ENCODE results near the gene SLC35E4.
"Not testable (repeated sequence)": the region's sequence is repeated elsewhere in the genome, so short reads cannot be mapped to it uniquely, and the experiment has no call there.

Gene SLC35E4

DNA sequence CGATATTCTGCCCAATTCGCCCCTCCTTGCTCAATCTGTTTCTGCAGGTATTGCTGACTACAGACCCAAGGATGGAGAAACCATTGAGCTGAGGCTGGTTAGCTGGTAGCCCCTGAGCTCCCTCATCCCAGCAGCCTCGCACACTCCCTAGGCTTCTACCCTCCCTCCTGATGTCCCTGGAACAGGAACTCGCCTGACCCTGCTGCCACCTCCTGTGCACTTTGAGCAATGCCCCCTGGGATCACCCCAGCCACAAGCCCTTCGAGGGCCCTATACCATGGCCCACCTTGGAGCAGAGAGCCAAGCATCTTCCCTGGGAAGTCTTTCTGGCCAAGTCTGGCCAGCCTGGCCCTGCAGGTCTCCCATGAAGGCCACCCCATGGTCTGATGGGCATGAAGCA is 9.2 kb upstream of the SLC35E4 start:
- no peaks in the 10 kb centered on the region for H3K27me3 ChIP-seq (ENCODE audit: insufficient read depth, low read depth)
- TF ChIP-seq, protein P1, sequence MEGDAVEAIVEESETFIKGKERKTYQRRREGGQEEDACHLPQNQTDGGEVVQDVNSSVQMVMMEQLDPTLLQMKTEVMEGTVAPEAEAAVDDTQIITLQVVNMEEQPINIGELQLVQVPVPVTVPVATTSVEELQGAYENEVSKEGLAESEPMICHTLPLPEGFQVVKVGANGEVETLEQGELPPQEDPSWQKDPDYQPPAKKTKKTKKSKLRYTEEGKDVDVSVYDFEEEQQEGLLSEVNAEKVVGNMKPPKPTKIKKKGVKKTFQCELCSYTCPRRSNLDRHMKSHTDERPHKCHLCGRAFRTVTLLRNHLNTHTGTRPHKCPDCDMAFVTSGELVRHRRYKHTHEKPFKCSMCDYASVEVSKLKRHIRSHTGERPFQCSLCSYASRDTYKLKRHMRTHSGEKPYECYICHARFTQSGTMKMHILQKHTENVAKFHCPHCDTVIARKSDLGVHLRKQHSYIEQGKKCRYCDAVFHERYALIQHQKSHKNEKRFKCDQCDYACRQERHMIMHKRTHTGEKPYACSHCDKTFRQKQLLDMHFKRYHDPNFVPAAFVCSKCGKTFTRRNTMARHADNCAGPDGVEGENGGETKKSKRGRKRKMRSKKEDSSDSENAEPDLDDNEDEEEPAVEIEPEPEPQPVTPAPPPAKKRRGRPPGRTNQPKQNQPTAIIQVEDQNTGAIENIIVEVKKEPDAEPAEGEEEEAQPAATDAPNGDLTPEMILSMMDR (conservative IDR thresholded peaks at IDR 0.05; ENCODE audit: low read depth, low read length): no peak
- H3K27ac ChIP-seq: no peak overlapping the region
- no peaks in the 10 kb centered on the region for H4K20me1 ChIP-seq (ENCODE audit: insufficient read depth)
- no peak overlapping the region for H3K4me2 ChIP-seq
- H2AFZ ChIP-seq (ENCODE audit: low read depth): no peak overlapping the region
- no peak overlapping the region for H3K4me3 ChIP-seq (IDR thresholded peaks at IDR 0.05; ENCODE audit: insufficient read depth, low read depth, low read length)
- H3K79me2 ChIP-seq (ENCODE audit: insufficient read depth, low read depth): no peaks in the 10 kb centered on the region
- no peaks in the 10 kb centered on the region for H3K36me3 ChIP-seq (ENCODE audit: insufficient read depth)
- no peak overlapping the region for H3K9ac ChIP-seq
- H3K4me1 ChIP-seq (ENCODE audit: low read depth, poor library complexity, severe bottlenecking): no peaks in the 10 kb centered on the region

DNA sequence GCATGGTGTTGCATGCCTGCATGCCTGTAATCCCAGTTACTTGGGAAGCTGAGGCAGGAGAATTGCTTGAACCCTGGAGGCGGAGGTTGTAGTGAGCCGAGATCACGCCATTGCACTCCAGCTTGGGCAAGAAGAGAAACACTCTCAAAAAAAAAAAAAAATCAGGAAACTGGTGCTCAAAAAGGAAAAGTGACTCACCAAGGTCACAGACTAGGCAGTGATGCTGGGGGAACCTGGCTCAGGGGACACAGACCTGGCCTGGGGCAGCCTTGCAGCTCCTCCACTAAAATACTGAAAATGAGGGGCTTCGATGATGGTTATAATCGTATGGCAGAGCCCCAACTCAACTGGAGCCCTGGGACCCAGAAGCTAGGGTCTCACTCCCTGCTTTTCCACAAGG is 8.1 kb upstream of the SLC35E4 start:
- Histone ChIP-seq H3K4me3 (IDR thresholded peaks at IDR 0.05; ENCODE audit: insufficient read depth, low read depth, low read length) (no peak overlapping the region), H3K36me3 (ENCODE audit: insufficient read depth) (no peaks in the 10 kb centered on the region), H3K27me3 (ENCODE audit: insufficient read depth, low read depth) (no peaks in the 10 kb centered on the region), H3K4me2 (no peak overlapping the region), H2AFZ (ENCODE audit: low read depth) (no peak overlapping the region), H3K4me1 (ENCODE audit: low read depth, poor library complexity, severe bottlenecking) (no peaks in the 10 kb centered on the region), H3K9ac (no peak overlapping the region), H4K20me1 (ENCODE audit: insufficient read depth) (no peaks in the 10 kb centered on the region), H3K27ac (no peak overlapping the region), H3K79me2 (ENCODE audit: insufficient read depth, low read depth) (no peaks in the 10 kb centered on the region)
- TF ChIP-seq, protein P1 (conservative IDR thresholded peaks at IDR 0.05; ENCODE audit: low read depth, low read length): no peak

DNA sequence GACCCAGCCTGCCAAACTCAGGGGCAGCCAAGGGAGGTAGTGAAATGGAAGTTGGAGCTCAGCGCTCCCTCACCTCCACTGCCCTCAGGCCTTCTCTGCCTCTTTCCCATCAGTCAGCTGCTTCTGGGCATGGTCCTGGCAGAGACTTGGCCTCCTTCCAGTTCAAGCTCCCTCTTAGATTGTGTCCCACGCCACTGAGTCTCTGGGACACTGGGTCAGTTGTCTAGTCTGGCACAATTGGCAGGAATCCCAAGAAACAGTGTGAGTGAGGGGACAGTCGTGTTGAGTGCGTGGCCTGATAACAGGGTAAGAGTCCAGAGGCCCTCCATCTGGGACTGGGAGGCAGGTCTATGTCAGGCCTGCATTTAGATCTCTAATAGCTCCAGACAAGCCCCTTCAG is 7.1 kb upstream of the SLC35E4 start:
- Histone ChIP-seq H3K4me1 (ENCODE audit: low read depth, poor library complexity, severe bottlenecking) (no peaks in the 10 kb centered on the region), H3K36me3 (ENCODE audit: insufficient read depth) (no peaks in the 10 kb centered on the region), H3K27me3 (ENCODE audit: insufficient read depth, low read depth) (no peaks in the 10 kb centered on the region), H3K27ac (no peak overlapping the region), H3K4me2 (no peak overlapping the region), H3K79me2 (ENCODE audit: insufficient read depth, low read depth) (no peaks in the 10 kb centered on the region), H3K4me3 (IDR thresholded peaks at IDR 0.05; ENCODE audit: insufficient read depth, low read depth, low read length) (no peak overlapping the region), H4K20me1 (ENCODE audit: insufficient read depth) (no peaks in the 10 kb centered on the region), H2AFZ (ENCODE audit: low read depth) (no peak overlapping the region), H3K9ac (no peak overlapping the region)
- TF ChIP-seq, protein P1 (conservative IDR thresholded peaks at IDR 0.05; ENCODE audit: low read depth, low read length): no peak

DNA sequence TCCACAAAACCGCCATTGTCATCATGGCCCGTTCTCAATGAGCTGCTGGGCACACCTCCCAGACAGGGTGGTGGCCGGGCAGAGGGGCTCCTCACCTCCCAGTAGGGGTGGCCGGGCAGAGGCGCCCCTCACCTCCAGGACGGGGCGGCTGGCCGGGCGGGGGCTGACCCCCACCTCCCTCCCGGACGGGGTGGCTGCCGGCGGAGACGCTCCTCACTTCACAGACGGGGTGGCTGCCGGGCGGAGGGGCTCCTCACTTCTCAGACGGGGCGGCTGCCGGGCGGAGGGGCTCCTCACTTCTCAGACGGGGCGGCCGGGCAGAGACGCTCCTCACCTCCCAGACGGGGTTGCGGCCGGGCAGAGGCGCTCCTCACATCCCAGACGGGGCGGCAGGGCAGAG is 4.1 kb upstream of the SLC35E4 start:
- not testable (repeated sequence) for H3K4me2 ChIP-seq; H3K4me3 ChIP-seq (IDR thresholded peaks at IDR 0.05; ENCODE audit: insufficient read depth, low read depth, low read length); H3K36me3 ChIP-seq (ENCODE audit: insufficient read depth); H2AFZ ChIP-seq (ENCODE audit: low read depth); H3K27ac ChIP-seq; H3K27me3 ChIP-seq (ENCODE audit: insufficient read depth, low read depth); H3K79me2 ChIP-seq (ENCODE audit: insufficient read depth, low read depth); H3K9ac ChIP-seq; H4K20me1 ChIP-seq (ENCODE audit: insufficient read depth)
- peaks cover 15% of the 10 kb centered on the region for H3K4me1 ChIP-seq (ENCODE audit: low read depth, poor library complexity, severe bottlenecking)

DNA sequence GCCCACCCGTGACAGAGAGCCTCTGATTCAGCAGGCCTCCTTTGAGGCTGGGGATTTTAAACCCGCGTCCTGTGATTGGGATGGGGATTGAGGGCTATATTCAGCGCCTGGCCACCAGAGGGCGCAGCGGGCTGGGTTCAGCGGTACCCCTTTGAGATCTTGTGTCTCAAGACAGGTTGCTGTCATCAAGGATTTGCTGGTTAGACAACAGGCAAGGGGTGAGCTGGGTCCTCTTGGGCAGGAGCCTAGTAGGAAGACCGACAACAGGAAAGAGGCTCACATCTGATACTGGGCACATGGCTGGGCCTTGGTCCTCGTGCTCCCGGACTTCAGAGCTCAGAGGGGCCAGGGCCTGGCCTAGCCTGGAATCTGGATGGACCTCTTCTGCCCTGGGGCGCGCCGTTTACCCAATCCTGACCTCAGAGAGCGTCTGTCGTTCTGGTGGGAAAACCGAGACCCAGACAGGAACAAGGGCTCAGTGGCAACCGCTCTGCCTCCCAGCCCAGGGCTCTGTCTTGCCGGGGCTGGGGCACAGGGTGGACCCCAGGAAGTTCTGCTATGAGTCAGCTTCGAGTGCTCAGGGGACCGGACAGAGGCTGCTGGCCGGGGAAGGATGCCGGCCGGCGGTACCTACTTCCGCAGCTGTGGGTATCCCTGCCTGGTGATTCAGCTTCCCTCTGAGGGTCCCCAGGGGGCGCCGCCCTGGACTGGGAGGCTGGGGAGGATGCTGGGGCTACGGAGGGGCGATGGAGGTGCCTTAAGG is 929 bp upstream of the SLC35E4 start:
- H3K27me3 ChIP-seq (ENCODE audit: insufficient read depth, low read depth): no peaks in the 10 kb centered on the region
- H3K36me3 ChIP-seq (ENCODE audit: insufficient read depth): no peaks in the 10 kb centered on the region
- peak overlapping the region; percentile 58 for H2AFZ ChIP-seq (ENCODE audit: low read depth)
- TF ChIP-seq, protein P1 (conservative IDR thresholded peaks at IDR 0.05; ENCODE audit: low read depth, low read length): peak; percentile 93
- peak overlapping the region; percentile 37; the same call in 1 of the 2 replicates for H3K4me2 ChIP-seq
- peaks cover 22% of the 10 kb centered on the region for H3K4me1 ChIP-seq (ENCODE audit: low read depth, poor library complexity, severe bottlenecking)
- no peak overlapping the region for H3K9ac ChIP-seq
- H4K20me1 ChIP-seq (ENCODE audit: insufficient read depth): no peaks in the 10 kb centered on the region
- H3K4me3 ChIP-seq (IDR thresholded peaks at IDR 0.05; ENCODE audit: insufficient read depth, low read depth, low read length): no peak overlapping the region
- peak overlapping the region; percentile 25; the same call in 1 of the 2 replicates for H3K27ac ChIP-seq
- no peaks in the 10 kb centered on the region for H3K79me2 ChIP-seq (ENCODE audit: insufficient read depth, low read depth)
